Activated CD4-positive, CD25-positive, alpha-beta regulatory T cell treated with anti-CD3 and anti-CD28 coated beads, Interleukin-2, amount 50 U/mL, for 16 hours (primary cell): Measurements from ENCODE around the gene FMR1NB.

Experiments
- DNase-seq: peaks from one replicate; pipeline ENCODE4 v3.0.0-alpha.2; 2020; ENCODE audit warnings: low read depth, low spot score

Gene FMR1NB

DNA sequence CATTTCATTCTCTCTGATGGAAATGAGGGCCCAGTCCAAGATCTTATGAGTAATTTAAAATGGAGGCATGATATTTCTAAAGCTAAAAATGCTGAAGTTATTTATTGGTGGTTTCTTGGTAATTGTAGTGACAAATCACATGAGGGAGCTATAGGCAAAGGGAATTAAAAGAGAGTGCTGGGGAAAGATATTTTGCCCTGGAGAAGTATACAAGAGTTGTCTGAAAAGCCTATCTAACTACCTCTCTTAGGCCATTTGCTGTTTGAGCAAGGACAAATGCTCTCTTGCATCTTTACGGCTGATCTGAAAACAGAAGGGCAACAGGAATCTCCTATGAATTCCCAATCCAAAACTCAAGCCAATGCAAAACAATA lies 89.4 kb downstream of the FMR1NB start:
- no peak for DNase-seq
